SJSA1 (cell line): Measurements from ENCODE around the gene REN. TPM values are rescaled to one million over a fixed set of nuclear protein-coding genes. Genes with fewer than 3 reads are reported as not detected.

Experiments
- DNase-seq, 2 experiments: peaks; one replicate each; pipeline ENCODE4 v3.0.0-alpha.2; 2015 to 2020; ENCODE audit warnings: low spot score in 2 of 2, low read depth in 1 of 2
- H3K27ac ChIP-seq: fragments of 250-450 bp; sonication (Bioruptor Pico); 2 replicates; pipeline ENCODE4 v1.5.1; 2020; ENCODE audit warnings: mild to moderate bottlenecking, moderate library complexity
- H3K27me3 ChIP-seq: fragments of 250-450 bp; sonication (Bioruptor Pico); replicated peaks from 2 replicates; pipeline ENCODE4 v1.5.1; 2020; ENCODE audit warnings: mild to moderate bottlenecking, moderate library complexity
- H3K36me3 ChIP-seq: fragments of 250-450 bp; sonication (Bioruptor Pico); 2 replicates; pipeline ENCODE4 v1.5.1; 2020; ENCODE audit warnings: mild to moderate bottlenecking
- H3K4me1 ChIP-seq: fragments of 250-450 bp; sonication (Bioruptor Pico); replicated peaks from 2 replicates; pipeline ENCODE4 v1.6.1; 2021; ENCODE audit warnings: mild to moderate bottlenecking
- H3K4me3 ChIP-seq: fragments of 250-450 bp; sonication (Bioruptor Pico); 2 replicates; pipeline ENCODE4 v1.5.1; 2020; ENCODE audit warnings: mild to moderate bottlenecking
- H3K9me3 ChIP-seq: fragments of 250-450 bp; sonication (Bioruptor Pico); replicated peaks from 2 replicates; pipeline ENCODE4 v1.5.1; 2020; ENCODE audit warnings: mild to moderate bottlenecking
- total RNA-seq: library from RNA; depleted of rRNA; stranded (reverse); fragments of >200 nt; shearing (Covaris generic); gene quantifications from 2 replicates; pipeline ENCODE4 v1.2.3, GENCODE V29; 2014

Gene REN
- total RNA-seq, 1 experiment from 2014 or later, result not detected

DNA sequence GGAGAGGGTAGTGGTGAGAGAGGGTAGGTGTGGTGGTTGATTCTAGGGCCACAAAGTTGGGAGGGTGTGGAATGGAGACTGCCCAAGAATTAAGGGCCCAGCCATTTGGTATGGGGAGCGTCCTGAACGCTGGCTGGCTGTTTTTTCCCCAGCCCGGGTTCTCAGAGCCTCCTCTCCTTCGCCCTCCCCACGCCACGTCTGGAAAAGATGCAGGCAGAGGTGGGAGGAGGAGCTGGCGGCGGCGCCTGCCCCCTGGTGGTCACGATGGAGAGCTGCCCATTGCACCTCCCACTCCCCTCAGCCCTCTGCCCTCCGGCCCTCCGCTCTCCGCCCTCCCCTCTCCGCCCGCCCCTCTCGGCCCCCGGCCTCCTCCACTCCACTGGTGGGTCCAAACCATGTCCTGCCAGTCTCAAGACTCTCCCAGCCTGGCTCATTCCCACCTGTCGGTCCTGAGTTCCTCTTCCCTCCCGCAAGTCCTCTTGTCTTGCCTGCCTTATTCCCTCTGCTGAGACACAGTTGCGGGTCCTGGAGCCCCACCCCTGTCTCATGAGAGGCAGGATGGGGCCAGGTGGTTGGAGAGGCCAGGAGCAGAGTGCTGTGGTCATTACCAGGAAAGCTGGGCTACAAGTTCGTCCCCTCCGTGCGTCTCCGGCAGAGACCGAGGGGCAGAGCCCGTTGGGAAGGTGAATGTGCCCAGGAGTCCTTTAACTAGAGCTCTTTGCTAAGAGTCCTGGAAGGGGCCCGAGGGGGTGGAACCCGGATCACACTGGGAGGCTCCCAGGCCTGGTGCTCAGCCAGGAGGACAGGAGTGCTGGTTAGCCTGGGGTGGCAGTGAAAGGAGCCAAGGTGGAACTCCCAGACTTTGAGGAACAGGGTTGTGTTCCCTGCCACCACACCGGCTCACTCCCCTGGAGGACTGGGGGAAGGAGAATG, 36.9 kb downstream of the REN start:
- Histone ChIP-seq H3K9me3 (no peaks in the 10 kb centered on the region), H3K4me1 (peaks cover 42% of the 10 kb centered on the region), H3K4me3 (no peak overlapping the region), H3K36me3 (peaks cover 33% of the 10 kb centered on the region), H3K27me3 (no peaks in the 10 kb centered on the region), H3K27ac (no peak overlapping the region)
- DNase-seq, result peak; percentile 56 to 74

DNA sequence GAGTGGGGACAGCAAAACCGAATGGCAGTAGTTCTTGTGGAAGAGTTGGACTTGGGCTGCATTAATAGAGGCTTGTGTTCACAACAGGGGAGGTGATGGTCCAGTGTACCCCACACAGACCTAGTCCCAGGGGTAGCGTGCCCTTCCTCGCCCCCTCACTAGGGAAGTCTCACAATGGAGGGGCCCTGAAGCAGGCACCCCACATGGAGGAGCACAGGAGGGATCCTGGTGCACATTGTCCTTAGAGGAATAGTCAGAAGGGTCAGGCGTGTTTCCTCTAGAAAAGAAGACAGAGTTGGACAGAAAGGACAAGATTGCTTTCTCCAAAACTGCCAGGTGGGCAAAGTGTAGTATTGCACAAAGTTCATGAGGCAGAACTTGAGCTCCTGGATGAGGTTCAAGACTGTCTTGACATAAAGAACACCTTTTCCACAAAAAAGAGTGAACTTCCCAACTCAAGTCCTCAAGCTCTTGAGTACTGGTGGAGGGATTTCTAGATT, 37.6 kb downstream of the REN start:
- no peaks in the 10 kb centered on the region for H3K27me3 ChIP-seq
- H3K9me3 ChIP-seq, result no peaks in the 10 kb centered on the region
- peaks cover 42% of the 10 kb centered on the region for H3K4me1 ChIP-seq
- no peak overlapping the region for H3K27ac ChIP-seq
- no peak for DNase-seq
- peaks cover 34% of the 10 kb centered on the region for H3K36me3 ChIP-seq
- H3K4me3 ChIP-seq, result no peak overlapping the region

DNA sequence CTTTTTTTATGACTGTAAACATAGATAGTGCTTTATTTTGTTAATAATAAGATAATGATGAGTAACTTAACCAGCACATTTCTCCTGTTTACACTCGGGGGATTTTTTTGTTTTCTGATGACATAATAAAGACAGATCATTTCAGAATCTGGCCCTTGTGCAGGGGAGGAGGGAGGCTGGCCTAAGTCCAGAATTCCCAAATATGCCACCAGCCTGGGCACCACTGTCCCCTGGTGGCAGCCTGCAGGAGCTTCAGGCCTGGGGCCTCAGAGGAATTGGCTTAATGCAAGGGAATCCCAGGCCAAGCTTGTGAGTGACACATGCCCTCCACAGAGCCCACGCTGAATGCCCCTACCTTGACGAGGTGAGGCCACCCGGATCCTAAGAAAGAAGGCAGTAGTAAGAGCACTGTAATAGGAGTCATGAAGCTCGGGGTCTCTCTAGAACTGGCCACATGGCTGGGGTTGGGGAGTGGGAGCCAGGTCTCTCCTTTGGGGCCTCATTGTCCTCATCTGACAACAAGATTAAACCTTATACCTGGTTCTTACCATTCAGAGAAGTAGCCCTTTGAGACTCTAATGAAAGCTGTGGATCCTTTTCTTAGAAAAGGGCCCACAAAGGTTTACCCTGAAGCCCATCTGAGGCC, 38.4 kb downstream of the REN start:
- peaks cover 42% of the 10 kb centered on the region for H3K4me1 ChIP-seq
- no peak overlapping the region for H3K4me3 ChIP-seq
- H3K27ac ChIP-seq, result no peak overlapping the region
- DNase-seq, result peak; percentile 80 to 86
- H3K9me3 ChIP-seq, result no peaks in the 10 kb centered on the region
- no peaks in the 10 kb centered on the region for H3K27me3 ChIP-seq
- H3K36me3 ChIP-seq, result peaks cover 39% of the 10 kb centered on the region

DNA sequence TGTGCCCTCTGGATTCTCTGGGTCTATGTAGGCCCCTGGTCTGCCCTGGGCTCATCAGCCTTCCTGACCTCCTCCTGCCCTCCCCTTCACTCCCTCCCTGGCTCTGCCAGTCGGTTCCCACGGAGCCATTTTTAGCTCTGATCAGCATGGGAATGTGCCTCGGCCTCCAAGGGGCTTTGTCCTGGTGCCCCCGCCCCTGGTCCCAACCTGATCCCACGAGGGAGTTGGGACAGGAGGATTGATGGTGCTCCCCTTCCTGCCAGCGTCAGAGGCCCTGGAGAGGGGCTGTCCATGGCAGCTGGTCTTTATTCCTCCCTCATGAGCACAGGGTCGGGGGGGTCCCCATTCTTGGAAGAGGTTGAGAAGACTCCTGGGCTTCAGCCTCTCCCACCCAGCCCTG, 39.2 kb downstream of the REN start:
- Histone ChIP-seq H3K9me3 (no peaks in the 10 kb centered on the region), H3K36me3 (peaks cover 43% of the 10 kb centered on the region), H3K4me3 (no peak overlapping the region), H3K4me1 (peaks cover 40% of the 10 kb centered on the region), H3K27me3 (no peaks in the 10 kb centered on the region), H3K27ac (no peak overlapping the region)
- DNase-seq, result no peak

DNA sequence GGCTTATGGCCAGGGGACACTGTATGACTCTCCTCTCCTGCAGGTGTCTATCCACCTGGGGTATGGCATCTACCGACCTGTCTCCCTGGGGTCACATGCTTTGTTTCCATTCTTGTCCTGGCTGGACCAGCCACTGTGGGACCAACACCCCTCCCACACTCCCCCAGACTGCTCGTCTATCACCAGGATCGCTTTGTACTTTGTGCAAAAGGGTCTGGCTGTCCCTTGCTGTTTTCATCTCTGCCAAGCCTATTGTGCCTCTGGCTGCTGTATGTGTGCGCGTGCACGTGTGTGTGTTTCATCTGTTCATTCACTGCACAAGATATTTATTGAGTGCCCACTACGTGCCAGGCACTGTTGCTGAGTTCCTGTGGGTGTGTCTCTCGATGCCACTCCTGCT, 39.8 kb downstream of the REN start:
- Histone ChIP-seq H3K4me3 (no peak overlapping the region), H3K27ac (no peak overlapping the region), H3K4me1 (peaks cover 35% of the 10 kb centered on the region), H3K36me3 (peaks cover 41% of the 10 kb centered on the region), H3K9me3 (no peaks in the 10 kb centered on the region), H3K27me3 (no peaks in the 10 kb centered on the region)
- no peak for DNase-seq

DNA sequence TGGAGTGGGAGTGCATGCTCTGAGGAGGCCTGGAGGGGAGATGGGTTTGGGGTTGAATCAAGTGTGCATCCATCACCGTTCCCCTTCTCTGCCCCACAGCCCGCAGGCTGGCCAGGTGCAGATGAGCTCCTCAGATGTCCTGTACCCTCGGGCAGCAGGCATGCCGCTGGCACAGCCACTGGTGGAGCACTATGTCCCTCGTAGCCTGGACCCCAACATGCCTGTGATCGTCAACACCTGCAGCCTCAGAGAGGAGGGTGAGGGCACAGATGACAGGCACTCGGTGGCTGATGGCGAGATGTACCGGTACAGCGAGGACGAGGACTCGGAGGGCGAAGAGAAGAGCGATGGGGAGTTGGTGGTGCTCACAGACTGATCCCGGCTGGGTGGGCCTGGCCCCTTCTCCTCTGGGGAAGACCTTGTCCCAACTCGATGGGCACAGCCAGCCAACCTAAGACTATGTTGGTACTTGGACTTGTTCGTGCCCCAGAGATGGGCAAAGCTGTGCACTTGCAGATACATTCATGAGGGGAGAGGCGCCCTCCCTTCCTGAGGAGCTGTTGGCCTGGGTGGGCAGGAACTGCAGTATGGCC, 40.3 kb downstream of the REN start:
- Histone ChIP-seq H3K27me3 (no peaks in the 10 kb centered on the region), H3K27ac (no peak overlapping the region), H3K36me3 (peaks cover 41% of the 10 kb centered on the region), H3K4me3 (no peak overlapping the region), H3K9me3 (no peaks in the 10 kb centered on the region), H3K4me1 (peaks cover 29% of the 10 kb centered on the region)
- DNase-seq, result no peak

DNA sequence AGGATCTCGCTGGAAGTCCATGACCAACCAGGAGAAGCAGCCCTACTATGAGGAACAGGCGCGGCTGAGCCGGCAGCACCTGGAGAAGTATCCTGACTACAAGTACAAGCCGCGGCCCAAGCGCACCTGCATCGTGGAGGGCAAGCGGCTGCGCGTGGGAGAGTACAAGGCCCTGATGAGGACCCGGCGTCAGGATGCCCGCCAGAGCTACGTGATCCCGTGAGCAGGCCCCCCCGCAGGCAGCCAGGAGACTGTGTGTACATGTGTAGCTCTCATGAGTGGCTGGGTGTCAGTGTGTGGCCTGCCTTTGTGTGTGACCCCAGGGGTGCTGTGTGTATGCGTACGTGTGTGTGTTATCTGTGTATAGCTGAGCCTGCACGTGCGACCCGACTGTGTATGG, 41.5 kb downstream of the REN start:
- no peak for DNase-seq
- H3K4me3 ChIP-seq, result no peak overlapping the region
- peaks cover 21% of the 10 kb centered on the region for H3K4me1 ChIP-seq
- H3K27me3 ChIP-seq, result no peaks in the 10 kb centered on the region
- no peak overlapping the region for H3K27ac ChIP-seq
- peaks cover 45% of the 10 kb centered on the region for H3K36me3 ChIP-seq
- H3K9me3 ChIP-seq, result no peaks in the 10 kb centered on the region

DNA sequence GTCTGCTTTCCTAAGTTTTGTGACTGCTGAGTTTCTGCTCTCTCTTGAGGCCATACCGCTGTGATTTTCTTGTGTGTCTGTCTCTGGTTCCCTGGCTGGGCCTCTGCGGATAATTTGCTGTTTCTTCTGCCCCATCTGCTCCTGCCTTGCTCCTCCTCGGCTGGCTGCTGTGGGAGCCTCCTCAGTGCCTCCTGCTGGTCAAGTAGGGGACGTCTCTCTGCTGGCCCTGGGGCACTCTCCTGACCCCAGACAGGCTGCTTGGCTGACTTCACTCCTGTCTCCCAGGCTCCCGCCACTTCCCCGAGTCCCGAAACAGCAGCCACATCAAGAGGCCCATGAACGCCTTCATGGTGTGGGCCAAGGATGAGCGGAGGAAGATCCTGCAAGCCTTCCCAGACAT, 42.8 kb downstream of the REN start:
- peaks cover 9% of the 10 kb centered on the region for H3K4me1 ChIP-seq
- H3K36me3 ChIP-seq, result peaks cover 45% of the 10 kb centered on the region
- H3K4me3 ChIP-seq, result no peak overlapping the region
- no peaks in the 10 kb centered on the region for H3K9me3 ChIP-seq
- no peaks in the 10 kb centered on the region for H3K27me3 ChIP-seq
- H3K27ac ChIP-seq, result no peak overlapping the region
- DNase-seq, result no peak

DNA sequence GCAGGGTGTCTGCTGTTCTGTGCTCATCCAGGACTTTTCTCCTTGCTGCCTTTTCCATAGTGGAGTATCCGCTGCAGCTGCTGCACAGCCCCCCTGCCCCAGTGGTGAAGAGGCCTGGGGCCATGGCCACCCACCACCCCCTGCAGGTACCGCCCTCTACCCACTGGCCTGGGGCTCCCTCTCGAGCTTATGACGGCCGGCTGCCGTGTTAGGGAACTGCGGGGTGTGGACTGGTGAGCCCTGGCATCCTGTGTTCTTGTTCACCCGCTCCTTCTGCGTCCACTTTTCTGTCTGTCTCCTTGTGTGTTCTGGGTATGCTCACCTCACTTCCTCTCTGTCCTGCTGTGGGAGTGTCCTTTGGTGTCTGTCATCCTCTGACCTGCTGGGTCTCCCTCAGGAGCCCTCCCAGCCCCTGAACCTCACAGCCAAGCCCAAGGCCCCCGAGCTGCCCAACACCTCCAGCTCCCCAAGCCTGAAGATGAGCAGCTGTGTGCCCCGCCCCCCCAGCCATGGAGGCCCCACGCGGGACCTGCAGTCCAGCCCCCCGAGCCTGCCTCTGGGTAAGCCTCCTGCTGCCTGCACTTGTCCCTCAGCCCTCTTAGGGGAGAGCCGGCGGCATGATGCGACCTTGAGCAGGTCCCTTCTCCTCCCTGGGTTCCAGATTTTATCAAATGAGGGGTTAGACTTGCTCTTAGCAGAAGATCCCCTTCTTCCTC, 44.1 kb downstream of the REN start:
- peaks cover 48% of the 10 kb centered on the region for H3K36me3 ChIP-seq
- H3K9me3 ChIP-seq, result no peaks in the 10 kb centered on the region
- H3K27ac ChIP-seq, result no peak overlapping the region
- H3K4me1 ChIP-seq, result no peaks in the 10 kb centered on the region
- H3K4me3 ChIP-seq, result no peak overlapping the region
- H3K27me3 ChIP-seq, result no peaks in the 10 kb centered on the region
- no peak for DNase-seq

DNA sequence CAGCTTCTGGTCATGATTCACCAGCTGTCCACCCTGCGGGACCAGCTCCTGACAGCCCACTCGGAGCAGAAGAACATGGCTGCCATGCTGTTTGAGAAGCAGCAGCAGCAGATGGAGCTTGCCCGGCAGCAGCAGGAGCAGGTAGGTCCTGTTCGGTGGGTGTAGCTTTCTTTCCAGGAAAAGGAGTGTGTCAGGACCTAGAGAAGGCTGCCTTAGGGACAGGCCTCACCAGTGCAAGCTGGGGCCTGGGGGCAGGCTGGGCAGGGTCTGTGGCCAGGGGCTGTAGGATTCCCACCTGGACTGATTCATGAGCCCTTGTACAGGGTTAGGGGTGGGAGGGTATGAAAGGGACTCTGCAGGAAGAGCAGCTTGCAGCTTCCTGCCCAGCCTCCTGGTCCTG, 49.6 kb downstream of the REN start:
- H3K27me3 ChIP-seq, result no peaks in the 10 kb centered on the region
- H3K36me3 ChIP-seq, result peaks cover 16% of the 10 kb centered on the region; the same call in 1 of the 2 replicates
- H3K27ac ChIP-seq, result no peak overlapping the region
- DNase-seq, result no peak
- no peaks in the 10 kb centered on the region for H3K4me1 ChIP-seq
- no peaks in the 10 kb centered on the region for H3K9me3 ChIP-seq
- no peak overlapping the region for H3K4me3 ChIP-seq

DNA sequence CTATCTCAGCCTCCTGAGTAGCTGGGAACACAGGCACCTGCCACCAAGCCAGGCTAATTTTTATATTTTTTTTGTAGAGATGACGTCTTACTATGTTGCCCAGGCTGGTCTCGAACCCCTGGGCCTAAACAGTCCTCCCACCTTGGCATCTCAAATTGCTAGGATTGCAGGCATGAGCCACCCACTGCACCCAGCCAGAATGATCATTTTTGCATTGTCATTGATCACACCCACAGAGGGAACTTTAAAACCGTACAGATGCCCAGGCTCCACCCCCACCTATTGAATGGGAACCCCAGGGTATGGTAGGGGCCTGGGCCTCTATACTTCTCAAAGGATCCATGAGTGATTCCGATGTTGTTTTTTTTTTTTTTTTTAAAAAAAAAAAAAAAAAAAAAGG, 51.0 kb downstream of the REN start:
- Histone ChIP-seq H3K36me3 (peaks cover 12% of the 10 kb centered on the region; the same call in 1 of the 2 replicates), H3K27me3 (no peaks in the 10 kb centered on the region), H3K4me1 (no peaks in the 10 kb centered on the region), H3K27ac (no peak overlapping the region), H3K9me3 (no peaks in the 10 kb centered on the region), H3K4me3 (no peak overlapping the region)
- DNase-seq, result no peak

DNA sequence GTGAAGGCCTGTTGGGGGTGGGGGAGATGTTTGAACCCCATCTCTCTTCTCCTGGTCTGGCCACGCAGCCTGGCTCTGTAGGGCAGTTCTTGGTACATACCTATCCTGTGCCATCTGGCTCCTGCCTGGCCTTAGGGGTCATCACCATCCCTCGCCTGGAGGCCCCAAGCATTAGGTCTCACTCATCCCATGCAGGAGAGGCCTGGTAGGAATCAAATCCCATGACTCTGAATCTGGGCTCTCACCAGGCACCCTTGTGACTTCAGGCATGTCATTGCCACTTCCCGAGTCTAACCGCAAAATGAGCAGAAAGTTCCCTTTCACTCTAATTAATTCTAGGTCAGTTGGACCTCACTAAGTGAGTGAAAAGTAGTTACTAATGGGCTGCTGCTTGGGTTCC, 51.5 kb downstream of the REN start:
- no peaks in the 10 kb centered on the region for H3K4me1 ChIP-seq
- H3K27ac ChIP-seq, result no peak overlapping the region
- no peak overlapping the region for H3K4me3 ChIP-seq
- H3K27me3 ChIP-seq, result no peaks in the 10 kb centered on the region
- H3K9me3 ChIP-seq, result no peaks in the 10 kb centered on the region
- no peak for DNase-seq
- H3K36me3 ChIP-seq, result peaks cover 12% of the 10 kb centered on the region; the same call in 1 of the 2 replicates

DNA sequence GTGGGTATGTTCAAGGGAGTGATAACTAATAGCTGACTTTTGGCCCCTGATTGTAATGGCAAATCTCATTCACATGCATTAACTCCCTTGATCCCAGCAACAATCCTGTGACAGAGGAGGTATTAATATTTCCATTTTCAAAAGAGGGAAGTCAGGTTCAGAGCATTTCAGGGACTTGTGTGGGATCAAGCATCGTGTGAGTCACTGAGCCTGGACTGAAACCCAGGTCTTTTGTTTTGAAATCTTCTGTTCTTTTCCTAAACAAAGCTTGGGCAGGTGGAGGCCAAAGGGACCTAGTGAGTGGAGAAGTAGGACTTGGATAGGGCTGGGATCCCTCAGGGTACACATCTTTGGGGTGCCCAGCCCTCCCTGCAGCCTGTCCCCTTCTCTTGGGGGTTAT, 52.2 kb downstream of the REN start:
- Histone ChIP-seq H3K4me3 (no peak overlapping the region), H3K27me3 (no peaks in the 10 kb centered on the region), H3K27ac (no peak overlapping the region), H3K4me1 (peaks cover 5% of the 10 kb centered on the region), H3K36me3 (peaks cover 12% of the 10 kb centered on the region; the same call in 1 of the 2 replicates), H3K9me3 (no peaks in the 10 kb centered on the region)
- DNase-seq, result no peak
